HepG2 (cell line): Measurements from ENCODE around the gene ZFP37. TPM values are rescaled to one million over a fixed set of nuclear protein-coding genes. Genes with fewer than 3 reads are reported as not detected.

ENCODE experiments used
- BHLHE40 ChIP-seq: IDR thresholded peaks from 2 replicates; pipeline ENCODE4 v1.6.1; 2011; ENCODE audit warnings: low read length, improper control_type of control experiment
- JUNB ChIP-seq: sonication (generic); formaldehyde crosslinking; IDR thresholded peaks from 2 replicates; pipeline ENCODE4 v1.8.0; 2022; ENCODE audit warnings: missing genetic modification reagents, mild to moderate bottlenecking, borderline replicate concordance
- KDM1A ChIP-seq: IDR thresholded peaks from 2 replicates; pipeline ENCODE4 v1.6.1; 2016; ENCODE audit warnings: missing compliant biosample characterization
- KLF15 ChIP-seq: sonication (generic); formaldehyde crosslinking; IDR thresholded peaks from 2 replicates; pipeline ENCODE4 v1.8.1; 2023; ENCODE audit warnings: borderline replicate concordance, mild to moderate bottlenecking, inconsistent platforms, missing genetic modification reagents, mixed read lengths
- MTA1 ChIP-seq: sonication (generic); formaldehyde crosslinking; IDR thresholded peaks from 2 replicates; pipeline ENCODE4 v1.4.0; 2020; ENCODE audit warnings: missing genetic modification reagents, mild to moderate bottlenecking, borderline replicate concordance
- PHF21A ChIP-seq: sonication (generic); formaldehyde crosslinking; IDR thresholded peaks from 2 replicates; pipeline ENCODE4 v1.5.0; 2020; ENCODE audit warnings: mild to moderate bottlenecking, missing genetic modification reagents
- RBM39 ChIP-seq: fragments of 200-400 bp; formaldehyde crosslinking; IDR thresholded peaks from one replicate; pipeline ENCODE4 v1.6.1; 2018; ENCODE audit warnings: antibody characterized with exemption, mild to moderate bottlenecking, low read depth, low read length; ENCODE audit not compliant: poor library complexity, severe bottlenecking
- SRSF1 ChIP-seq: fragments of 200-400 bp; formaldehyde crosslinking; optimal IDR thresholded peaks from 2 replicates; pipeline ENCODE3; 2017; ENCODE audit warnings: mild to moderate bottlenecking, low read depth, low read length, moderate library complexity
- ZC3H4 ChIP-seq: sonication (generic); formaldehyde crosslinking; IDR thresholded peaks from 2 replicates; pipeline ENCODE4 v1.4.0; 2020; ENCODE audit warnings: missing genetic modification reagents, borderline replicate concordance
- ZNF256 ChIP-seq: sonication (generic); formaldehyde crosslinking; conservative IDR thresholded peaks from 2 replicates; pipeline ENCODE4 v1.4.0; 2020; ENCODE audit warnings: missing genetic modification reagents
- ZNF367 ChIP-seq: sonication (generic); formaldehyde crosslinking; IDR thresholded peaks from 2 replicates; pipeline ENCODE4 v1.4.0; 2020; ENCODE audit warnings: missing genetic modification reagents, borderline replicate concordance
- ZNF501 ChIP-seq: sonication (generic); formaldehyde crosslinking; IDR thresholded peaks from 2 replicates; pipeline ENCODE4 v1.5.1; 2020; ENCODE audit warnings: mild to moderate bottlenecking, moderate library complexity, missing genetic modification reagents
- ZNF556 ChIP-seq: sonication (generic); formaldehyde crosslinking; IDR thresholded peaks from 2 replicates; pipeline ENCODE4 v1.4.0; 2020; ENCODE audit warnings: mild to moderate bottlenecking, missing genetic modification reagents, borderline replicate concordance
- ZNF619 ChIP-seq: sonication (generic); formaldehyde crosslinking; IDR thresholded peaks from 2 replicates; pipeline ENCODE4 v1.4.0; 2020; ENCODE audit warnings: mild to moderate bottlenecking, missing genetic modification reagents
- ZNF703 ChIP-seq: sonication (generic); formaldehyde crosslinking; IDR thresholded peaks from 2 replicates; pipeline ENCODE4 v1.5.1; 2020; ENCODE audit warnings: missing genetic modification reagents, mild to moderate bottlenecking, moderate library complexity, borderline replicate concordance
- ZNF781 ChIP-seq: sonication (generic); formaldehyde crosslinking; IDR thresholded peaks from 2 replicates; pipeline ENCODE4 v1.5.1; 2020; ENCODE audit warnings: borderline replicate concordance, mild to moderate bottlenecking, missing genetic modification reagents; ENCODE audit errors: not compliant biosample characterization
- ZNF878 ChIP-seq: sonication (generic); formaldehyde crosslinking; IDR thresholded peaks from 2 replicates; pipeline ENCODE4 v1.8.1; 2023; ENCODE audit warnings: mild to moderate bottlenecking, missing genetic modification reagents, moderate library complexity
- polyA plus RNA-seq, 8 experiments: library from polyadenylated mRNA; depleted of rRNA in 3 of 8; stranded (reverse) in 7 of 8; unstranded in 1 of 8; fragments of >200 nt; fragmentation: Illumina TruSeq in 4 of 8; extraction: Trizol in 4 of 8; gene quantifications; 2 replicates each; pipeline versions ENCODE4 v1.2.1 to v1.2.3, GENCODE V29; 2011 to 2016; ENCODE audit warnings: low read depth in 4 of 8, missing spikeins in 1 of 8, mixed read lengths in 1 of 8; ENCODE audit not compliant: insufficient read depth in 1 of 8
- total RNA-seq, 5 experiments: library from RNA; depleted of rRNA; stranded (reverse); fragments of >200 nt; fragmentation: Illumina TruSeq; extraction: Trizol; gene quantifications; 2 replicates each; pipeline ENCODE4 v1.2.3, GENCODE V29; 2016; ENCODE audit warnings: low read depth in 1 of 5
- TF ChIP-seq, protein P1 (sequence below): sonication (generic); formaldehyde crosslinking; IDR thresholded peaks from 2 replicates; pipeline ENCODE4; 2020; ENCODE audit warnings: missing genetic modification reagents, mild to moderate bottlenecking, borderline replicate concordance
- TF ChIP-seq, protein P2 (sequence below): sonication (generic); formaldehyde crosslinking; IDR thresholded peaks from 2 replicates; pipeline ENCODE4 v1.4.0; 2020; ENCODE audit warnings: missing genetic modification reagents
- TF ChIP-seq, protein P3 (sequence below): sonication (generic); formaldehyde crosslinking; IDR thresholded peaks from 2 replicates; pipeline ENCODE4 v1.4.0; 2020; ENCODE audit warnings: missing genetic modification reagents
- TF ChIP-seq, protein P4 (sequence below): sonication (generic); formaldehyde crosslinking; IDR thresholded peaks from 2 replicates; pipeline ENCODE4 v1.5.1; 2020; ENCODE audit warnings: missing genetic modification reagents, mild to moderate bottlenecking, borderline replicate concordance

Gene ZFP37
- total and polyA plus RNA-seq, 2 of the 13 experiments (the other 11 are each of a cell fraction or from before 2014, with no cell fraction given): 1.1 to 3.7 TPM

DNA sequence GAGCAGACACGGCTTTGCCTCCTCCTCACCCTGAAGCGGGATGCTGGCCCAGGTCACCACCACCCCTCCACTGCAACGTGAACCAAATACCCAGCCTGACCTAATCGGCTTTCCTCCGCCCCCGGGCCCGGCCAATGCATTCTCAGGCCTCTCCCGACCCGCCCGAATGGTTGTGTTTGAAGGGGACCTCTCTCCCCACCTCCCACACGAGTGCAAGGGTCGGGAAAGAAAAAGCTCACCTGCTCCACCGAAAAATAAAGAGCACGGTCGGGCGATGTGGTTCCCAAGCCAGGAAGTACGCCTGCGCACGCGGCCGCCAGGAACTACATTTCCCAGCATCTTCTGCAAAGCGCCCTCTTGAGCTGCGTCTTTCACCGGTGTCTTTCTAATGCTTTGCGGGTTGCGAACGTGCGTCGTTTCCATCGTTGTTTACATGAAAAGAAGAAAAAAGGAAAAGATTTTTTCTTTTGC lies 44.6 kb downstream of the ZFP37 start, which contains the start of gene ZNF883 (continued):
- TF ChIP-seq, protein P1, sequence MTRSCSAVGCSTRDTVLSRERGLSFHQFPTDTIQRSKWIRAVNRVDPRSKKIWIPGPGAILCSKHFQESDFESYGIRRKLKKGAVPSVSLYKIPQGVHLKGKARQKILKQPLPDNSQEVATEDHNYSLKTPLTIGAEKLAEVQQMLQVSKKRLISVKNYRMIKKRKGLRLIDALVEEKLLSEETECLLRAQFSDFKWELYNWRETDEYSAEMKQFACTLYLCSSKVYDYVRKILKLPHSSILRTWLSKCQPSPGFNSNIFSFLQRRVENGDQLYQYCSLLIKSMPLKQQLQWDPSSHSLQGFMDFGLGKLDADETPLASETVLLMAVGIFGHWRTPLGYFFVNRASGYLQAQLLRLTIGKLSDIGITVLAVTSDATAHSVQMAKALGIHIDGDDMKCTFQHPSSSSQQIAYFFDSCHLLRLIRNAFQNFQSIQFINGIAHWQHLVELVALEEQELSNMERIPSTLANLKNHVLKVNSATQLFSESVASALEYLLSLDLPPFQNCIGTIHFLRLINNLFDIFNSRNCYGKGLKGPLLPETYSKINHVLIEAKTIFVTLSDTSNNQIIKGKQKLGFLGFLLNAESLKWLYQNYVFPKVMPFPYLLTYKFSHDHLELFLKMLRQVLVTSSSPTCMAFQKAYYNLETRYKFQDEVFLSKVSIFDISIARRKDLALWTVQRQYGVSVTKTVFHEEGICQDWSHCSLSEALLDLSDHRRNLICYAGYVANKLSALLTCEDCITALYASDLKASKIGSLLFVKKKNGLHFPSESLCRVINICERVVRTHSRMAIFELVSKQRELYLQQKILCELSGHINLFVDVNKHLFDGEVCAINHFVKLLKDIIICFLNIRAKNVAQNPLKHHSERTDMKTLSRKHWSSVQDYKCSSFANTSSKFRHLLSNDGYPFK (CRISPR knock-in tag): peak; percentile 31; the same call in 1 of the 2 replicates
- TF ChIP-seq JUNB (no peak), BHLHE40 (0 out of 2 replicates have a peak, but pooled peaks have one; percentile 10), ZNF367 (no peak), PHF21A (CRISPR knock-in tag) (0 out of 2 replicates have a peak, but pooled peaks have one; percentile 50), RBM39 (peak; percentile 33), MTA1 (CRISPR knock-in tag) (peak; percentile 32; the same call in 1 of the 2 replicates), ZNF619 (CRISPR knock-in tag) (0 out of 2 replicates have a peak, but pooled peaks have one; percentile 19), ZNF556 (peak; percentile 47; the same call in 1 of the 2 replicates), ZC3H4 (CRISPR knock-in tag) (no peak), ZNF878 (CRISPR knock-in tag) (no peak), ZNF501 (peak; percentile 64; the same call in 1 of the 2 replicates), SRSF1 (no peak), KLF15 (CRISPR knock-in tag) (no peak), ZNF256 (CRISPR knock-in tag) (no peak), ZNF703 (CRISPR knock-in tag) (no peak), ZNF781 (CRISPR knock-in tag) (no peak), KDM1A (no peak)
- TF ChIP-seq, protein P2, sequence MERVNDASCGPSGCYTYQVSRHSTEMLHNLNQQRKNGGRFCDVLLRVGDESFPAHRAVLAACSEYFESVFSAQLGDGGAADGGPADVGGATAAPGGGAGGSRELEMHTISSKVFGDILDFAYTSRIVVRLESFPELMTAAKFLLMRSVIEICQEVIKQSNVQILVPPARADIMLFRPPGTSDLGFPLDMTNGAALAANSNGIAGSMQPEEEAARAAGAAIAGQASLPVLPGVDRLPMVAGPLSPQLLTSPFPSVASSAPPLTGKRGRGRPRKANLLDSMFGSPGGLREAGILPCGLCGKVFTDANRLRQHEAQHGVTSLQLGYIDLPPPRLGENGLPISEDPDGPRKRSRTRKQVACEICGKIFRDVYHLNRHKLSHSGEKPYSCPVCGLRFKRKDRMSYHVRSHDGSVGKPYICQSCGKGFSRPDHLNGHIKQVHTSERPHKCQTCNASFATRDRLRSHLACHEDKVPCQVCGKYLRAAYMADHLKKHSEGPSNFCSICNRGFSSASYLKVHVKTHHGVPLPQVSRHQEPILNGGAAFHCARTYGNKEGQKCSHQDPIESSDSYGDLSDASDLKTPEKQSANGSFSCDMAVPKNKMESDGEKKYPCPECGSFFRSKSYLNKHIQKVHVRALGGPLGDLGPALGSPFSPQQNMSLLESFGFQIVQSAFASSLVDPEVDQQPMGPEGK (CRISPR knock-in tag): no peak; the same call in 1 of the 2 replicates
- TF ChIP-seq, protein P3, sequence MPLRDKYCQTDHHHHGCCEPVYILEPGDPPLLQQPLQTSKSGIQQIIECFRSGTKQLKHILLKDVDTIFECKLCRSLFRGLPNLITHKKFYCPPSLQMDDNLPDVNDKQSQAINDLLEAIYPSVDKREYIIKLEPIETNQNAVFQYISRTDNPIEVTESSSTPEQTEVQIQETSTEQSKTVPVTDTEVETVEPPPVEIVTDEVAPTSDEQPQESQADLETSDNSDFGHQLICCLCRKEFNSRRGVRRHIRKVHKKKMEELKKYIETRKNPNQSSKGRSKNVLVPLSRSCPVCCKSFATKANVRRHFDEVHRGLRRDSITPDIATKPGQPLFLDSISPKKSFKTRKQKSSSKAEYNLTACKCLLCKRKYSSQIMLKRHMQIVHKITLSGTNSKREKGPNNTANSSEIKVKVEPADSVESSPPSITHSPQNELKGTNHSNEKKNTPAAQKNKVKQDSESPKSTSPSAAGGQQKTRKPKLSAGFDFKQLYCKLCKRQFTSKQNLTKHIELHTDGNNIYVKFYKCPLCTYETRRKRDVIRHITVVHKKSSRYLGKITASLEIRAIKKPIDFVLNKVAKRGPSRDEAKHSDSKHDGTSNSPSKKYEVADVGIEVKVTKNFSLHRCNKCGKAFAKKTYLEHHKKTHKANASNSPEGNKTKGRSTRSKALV: no peak
- TF ChIP-seq, protein P4, sequence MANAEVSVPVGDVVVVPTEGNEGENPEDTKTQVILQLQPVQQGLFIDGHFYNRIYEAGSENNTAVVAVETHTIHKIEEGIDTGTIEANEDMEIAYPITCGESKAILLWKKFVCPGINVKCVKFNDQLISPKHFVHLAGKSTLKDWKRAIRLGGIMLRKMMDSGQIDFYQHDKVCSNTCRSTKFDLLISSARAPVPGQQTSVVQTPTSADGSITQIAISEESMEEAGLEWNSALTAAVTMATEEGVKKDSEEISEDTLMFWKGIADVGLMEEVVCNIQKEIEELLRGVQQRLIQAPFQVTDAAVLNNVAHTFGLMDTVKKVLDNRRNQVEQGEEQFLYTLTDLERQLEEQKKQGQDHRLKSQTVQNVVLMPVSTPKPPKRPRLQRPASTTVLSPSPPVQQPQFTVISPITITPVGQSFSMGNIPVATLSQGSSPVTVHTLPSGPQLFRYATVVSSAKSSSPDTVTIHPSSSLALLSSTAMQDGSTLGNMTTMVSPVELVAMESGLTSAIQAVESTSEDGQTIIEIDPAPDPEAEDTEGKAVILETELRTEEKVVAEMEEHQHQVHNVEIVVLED (CRISPR knock-in tag): peak; percentile 87
